Right lobe of liver (tissue), 4 donors: Measurements from ENCODE around the gene PALMD.

ENCODE experiments used
- POLR2A ChIP-seq: fragments of 450-650 bp; IDR thresholded peaks from one replicate; pipeline ENCODE4 v1.6.1; 2017; ENCODE audit warnings: antibody characterized with exemption, mild to moderate bottlenecking
- TF ChIP-seq, protein P1 (sequence below), 4 donors: fragments of 200-600 bp in 3 of 4; fragments of 450-650 bp in 1 of 4; IDR thresholded peaks; one replicate each; pipeline versions ENCODE4 v1.5.1 to v1.8.0; 2016 to 2022; ENCODE audit warnings: antibody characterized with exemption in 4 of 4, mild to moderate bottlenecking in 2 of 4
- donor health status: DM: no; HTN: no; CAD: no.
- donor health status: DM: no; HTN: no; CAD: no.
- donor health status: DM: no; HTN: yes; CAD: no.

DNA sequence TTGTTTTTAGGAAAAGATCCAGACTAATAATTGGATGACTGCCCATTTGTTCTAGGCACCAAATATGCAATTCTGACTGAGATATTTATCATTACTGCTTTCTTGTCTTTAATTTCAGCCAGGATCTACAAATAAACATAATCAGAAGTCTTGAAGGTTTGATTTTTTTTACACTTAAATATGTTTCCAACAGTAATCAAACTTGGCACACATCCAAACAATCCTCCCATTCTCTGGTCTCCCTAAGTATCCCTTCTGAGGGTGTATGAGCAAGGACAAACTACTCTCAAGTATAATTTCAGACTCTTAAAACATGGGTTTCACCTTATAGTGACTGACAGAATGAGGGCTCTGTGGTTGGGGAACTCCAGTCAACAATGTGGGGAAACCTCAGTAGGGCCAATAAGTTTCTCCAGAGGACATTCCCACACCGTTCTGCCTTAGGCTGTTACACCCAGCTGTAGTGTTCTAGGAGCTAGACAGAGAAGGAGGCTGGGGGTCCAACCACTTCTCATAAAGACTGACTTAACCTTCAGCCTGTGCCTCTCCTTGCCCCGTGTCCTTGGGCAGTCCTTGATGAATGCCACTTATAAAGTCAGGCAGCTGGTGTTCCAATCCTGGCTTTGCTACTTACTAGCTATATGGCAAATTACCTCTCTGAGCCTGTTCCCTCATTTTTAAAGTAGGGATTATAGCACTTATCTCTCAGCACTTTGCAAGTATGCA, 1.5 kb upstream of the PALMD start:
- TF ChIP-seq, protein P1, sequence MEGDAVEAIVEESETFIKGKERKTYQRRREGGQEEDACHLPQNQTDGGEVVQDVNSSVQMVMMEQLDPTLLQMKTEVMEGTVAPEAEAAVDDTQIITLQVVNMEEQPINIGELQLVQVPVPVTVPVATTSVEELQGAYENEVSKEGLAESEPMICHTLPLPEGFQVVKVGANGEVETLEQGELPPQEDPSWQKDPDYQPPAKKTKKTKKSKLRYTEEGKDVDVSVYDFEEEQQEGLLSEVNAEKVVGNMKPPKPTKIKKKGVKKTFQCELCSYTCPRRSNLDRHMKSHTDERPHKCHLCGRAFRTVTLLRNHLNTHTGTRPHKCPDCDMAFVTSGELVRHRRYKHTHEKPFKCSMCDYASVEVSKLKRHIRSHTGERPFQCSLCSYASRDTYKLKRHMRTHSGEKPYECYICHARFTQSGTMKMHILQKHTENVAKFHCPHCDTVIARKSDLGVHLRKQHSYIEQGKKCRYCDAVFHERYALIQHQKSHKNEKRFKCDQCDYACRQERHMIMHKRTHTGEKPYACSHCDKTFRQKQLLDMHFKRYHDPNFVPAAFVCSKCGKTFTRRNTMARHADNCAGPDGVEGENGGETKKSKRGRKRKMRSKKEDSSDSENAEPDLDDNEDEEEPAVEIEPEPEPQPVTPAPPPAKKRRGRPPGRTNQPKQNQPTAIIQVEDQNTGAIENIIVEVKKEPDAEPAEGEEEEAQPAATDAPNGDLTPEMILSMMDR (IDR thresholded peaks at IDR 0.05): no peak
- TF ChIP-seq POLR2A: no peak
